ENCODE results near the gene LAMA3. TPM values are rescaled to one million over a fixed set of nuclear protein-coding genes. Genes with fewer than 3 reads are reported as not detected.
A peak's percentile ranks its signal among the peaks of the same experiment; 100 is the strongest.

LAMA3 gene
- total and polyA plus RNA-seq, 2 of the 13 experiments (the other 11 are each of a cell fraction or from before 2014, with no cell fraction given): 0.45 to 2.2 TPM

DNA sequence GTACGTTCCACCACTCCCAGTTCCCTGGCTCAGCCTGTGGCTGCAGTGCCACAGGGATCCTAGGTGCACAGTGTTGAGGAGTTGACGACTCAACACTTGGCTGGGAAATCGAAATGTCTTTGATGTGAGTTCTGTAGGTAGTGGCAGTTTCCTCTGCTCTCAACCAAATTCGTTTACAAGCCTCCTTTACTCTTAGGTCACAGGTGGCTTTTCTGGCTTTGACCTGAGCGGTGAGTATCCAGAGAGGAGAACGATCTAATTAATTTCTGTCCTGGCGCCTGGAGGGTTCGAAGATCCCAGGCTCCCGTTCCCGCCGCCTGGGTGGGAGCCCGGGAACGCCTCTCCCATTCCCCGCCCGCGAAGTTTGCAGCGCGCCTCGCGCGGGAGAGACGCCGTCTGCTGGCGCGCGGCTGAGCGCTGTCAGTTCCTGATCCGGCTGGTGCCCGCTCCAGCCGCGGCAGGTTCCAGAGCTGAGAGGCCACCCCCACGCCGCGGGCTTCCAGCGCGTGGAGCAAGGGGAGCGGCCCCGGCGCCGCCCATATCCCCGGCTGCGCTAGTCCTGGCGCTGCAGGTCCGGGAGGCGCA lies at the start of gene LAMA3 (continued):
- TF ChIP-seq ZNF256 (CRISPR knock-in tag; conservative IDR thresholded peaks at IDR 0.05) (no peak), CERS6 (CRISPR knock-in tag; IDR thresholded peaks at IDR 0.05) (no peak), MATR3 (CRISPR knock-in tag; IDR thresholded peaks at IDR 0.05) (no peak), ZNF292 (CRISPR knock-in tag; IDR thresholded peaks at IDR 0.05; ENCODE audit: borderline replicate concordance, low read depth) (no peak), PRPF4 (IDR thresholded peaks at IDR 0.05; ENCODE audit: low read depth, low read length, poor library complexity, severe bottlenecking) (no peak), CEBPG (CRISPR knock-in tag; IDR thresholded peaks at IDR 0.05) (no peak), NRL (CRISPR knock-in tag; IDR thresholded peaks at IDR 0.05; ENCODE audit: borderline replicate concordance) (no peak), MYNN (CRISPR knock-in tag; IDR thresholded peaks at IDR 0.05; ENCODE audit: low read depth) (no peak), ZNF382 (CRISPR knock-in tag; IDR thresholded peaks at IDR 0.05; ENCODE audit: borderline replicate concordance) (no peak), ZNF678 (CRISPR knock-in tag; IDR thresholded peaks at IDR 0.05) (no peak), ZNF30 (CRISPR knock-in tag; IDR thresholded peaks at IDR 0.05) (no peak), MXD4 (CRISPR knock-in tag; IDR thresholded peaks at IDR 0.05) (no peak), UBTF (CRISPR knock-in tag; IDR thresholded peaks at IDR 0.05) (0 out of 2 replicates have a peak, but pooled peaks have one; percentile 27), MEIS1 (CRISPR knock-in tag; IDR thresholded peaks at IDR 0.05; ENCODE audit: borderline replicate concordance) (0 out of 2 replicates have a peak, but pooled peaks have one; percentile 43), LCORL (IDR thresholded peaks at IDR 0.05) (no peak), LCORL (CRISPR knock-in tag; IDR thresholded peaks at IDR 0.05) (no peak), ZMYM3 (CRISPR knock-in tag; IDR thresholded peaks at IDR 0.05) (no peak), HDAC1 (CRISPR knock-in tag; IDR thresholded peaks at IDR 0.05) (peak; percentile 25; the same call in 1 of the 2 replicates)
- TF ChIP-seq, protein P1, sequence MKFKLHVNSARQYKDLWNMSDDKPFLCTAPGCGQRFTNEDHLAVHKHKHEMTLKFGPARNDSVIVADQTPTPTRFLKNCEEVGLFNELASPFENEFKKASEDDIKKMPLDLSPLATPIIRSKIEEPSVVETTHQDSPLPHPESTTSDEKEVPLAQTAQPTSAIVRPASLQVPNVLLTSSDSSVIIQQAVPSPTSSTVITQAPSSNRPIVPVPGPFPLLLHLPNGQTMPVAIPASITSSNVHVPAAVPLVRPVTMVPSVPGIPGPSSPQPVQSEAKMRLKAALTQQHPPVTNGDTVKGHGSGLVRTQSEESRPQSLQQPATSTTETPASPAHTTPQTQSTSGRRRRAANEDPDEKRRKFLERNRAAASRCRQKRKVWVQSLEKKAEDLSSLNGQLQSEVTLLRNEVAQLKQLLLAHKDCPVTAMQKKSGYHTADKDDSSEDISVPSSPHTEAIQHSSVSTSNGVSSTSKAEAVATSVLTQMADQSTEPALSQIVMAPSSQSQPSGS (CRISPR knock-in tag; IDR thresholded peaks at IDR 0.05): no peak
- TF ChIP-seq, protein P2, sequence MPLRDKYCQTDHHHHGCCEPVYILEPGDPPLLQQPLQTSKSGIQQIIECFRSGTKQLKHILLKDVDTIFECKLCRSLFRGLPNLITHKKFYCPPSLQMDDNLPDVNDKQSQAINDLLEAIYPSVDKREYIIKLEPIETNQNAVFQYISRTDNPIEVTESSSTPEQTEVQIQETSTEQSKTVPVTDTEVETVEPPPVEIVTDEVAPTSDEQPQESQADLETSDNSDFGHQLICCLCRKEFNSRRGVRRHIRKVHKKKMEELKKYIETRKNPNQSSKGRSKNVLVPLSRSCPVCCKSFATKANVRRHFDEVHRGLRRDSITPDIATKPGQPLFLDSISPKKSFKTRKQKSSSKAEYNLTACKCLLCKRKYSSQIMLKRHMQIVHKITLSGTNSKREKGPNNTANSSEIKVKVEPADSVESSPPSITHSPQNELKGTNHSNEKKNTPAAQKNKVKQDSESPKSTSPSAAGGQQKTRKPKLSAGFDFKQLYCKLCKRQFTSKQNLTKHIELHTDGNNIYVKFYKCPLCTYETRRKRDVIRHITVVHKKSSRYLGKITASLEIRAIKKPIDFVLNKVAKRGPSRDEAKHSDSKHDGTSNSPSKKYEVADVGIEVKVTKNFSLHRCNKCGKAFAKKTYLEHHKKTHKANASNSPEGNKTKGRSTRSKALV (CRISPR knock-in tag; IDR thresholded peaks at IDR 0.05): 0 out of 2 replicates have a peak, but pooled peaks have one; percentile 45
- TF ChIP-seq, protein P3, sequence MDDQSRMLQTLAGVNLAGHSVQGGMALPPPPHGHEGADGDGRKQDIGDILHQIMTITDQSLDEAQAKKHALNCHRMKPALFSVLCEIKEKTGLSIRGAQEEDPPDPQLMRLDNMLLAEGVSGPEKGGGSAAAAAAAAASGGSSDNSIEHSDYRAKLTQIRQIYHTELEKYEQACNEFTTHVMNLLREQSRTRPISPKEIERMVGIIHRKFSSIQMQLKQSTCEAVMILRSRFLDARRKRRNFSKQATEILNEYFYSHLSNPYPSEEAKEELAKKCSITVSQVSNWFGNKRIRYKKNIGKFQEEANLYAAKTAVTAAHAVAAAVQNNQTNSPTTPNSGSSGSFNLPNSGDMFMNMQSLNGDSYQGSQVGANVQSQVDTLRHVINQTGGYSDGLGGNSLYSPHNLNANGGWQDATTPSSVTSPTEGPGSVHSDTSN (CRISPR knock-in tag; IDR thresholded peaks at IDR 0.05; ENCODE audit: borderline replicate concordance): no peak
